ENCODE measurements around the gene UGT1A9.

DNA sequence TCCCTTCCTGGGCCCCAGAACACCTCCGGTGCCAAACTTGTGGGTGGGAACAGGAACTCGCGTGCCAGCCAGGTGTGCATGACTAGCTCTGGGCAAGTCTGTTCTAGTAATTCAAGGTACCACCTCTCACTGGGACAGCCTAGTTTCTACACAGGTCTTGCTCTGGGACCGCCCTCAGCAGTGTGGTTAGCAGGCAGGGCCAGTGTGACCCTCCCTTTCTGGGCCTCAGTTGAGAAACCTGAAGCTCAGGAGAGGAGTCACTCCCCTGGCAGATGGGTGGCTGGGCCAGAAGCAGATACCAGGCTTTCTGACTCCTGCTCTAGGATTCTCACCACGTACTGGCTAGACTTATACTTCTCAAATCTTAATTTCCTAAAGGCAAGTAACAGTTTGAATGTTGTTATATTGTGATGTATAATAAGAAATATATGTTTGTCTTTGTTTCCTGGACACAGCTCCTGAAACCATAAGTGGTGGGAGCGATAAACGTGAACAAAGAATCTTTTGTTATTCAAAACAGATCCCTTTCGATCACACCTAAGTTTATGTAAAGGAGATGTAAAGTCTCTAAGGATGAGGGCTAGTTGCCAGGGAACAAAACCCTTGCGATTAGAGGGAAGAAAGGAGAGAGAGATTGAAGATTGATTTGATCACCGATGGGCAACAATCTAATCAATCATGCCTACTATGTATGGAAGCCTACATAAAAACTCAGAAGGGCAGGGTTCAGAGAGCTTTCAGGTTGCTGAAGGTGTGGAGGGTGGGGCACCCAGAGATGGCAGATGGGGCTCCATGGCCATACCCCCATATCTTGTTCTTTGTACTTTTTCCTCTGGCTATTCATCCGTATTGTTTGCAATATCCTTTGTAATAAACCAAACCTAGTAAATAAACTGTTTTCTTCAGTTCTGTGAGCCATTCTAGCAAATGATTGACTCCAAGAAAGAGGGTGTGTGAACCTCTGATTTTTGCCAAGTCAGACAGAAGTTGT, 20.0 kb downstream of the UGT1A9 start:
- TF ChIP-seq, protein P1, sequence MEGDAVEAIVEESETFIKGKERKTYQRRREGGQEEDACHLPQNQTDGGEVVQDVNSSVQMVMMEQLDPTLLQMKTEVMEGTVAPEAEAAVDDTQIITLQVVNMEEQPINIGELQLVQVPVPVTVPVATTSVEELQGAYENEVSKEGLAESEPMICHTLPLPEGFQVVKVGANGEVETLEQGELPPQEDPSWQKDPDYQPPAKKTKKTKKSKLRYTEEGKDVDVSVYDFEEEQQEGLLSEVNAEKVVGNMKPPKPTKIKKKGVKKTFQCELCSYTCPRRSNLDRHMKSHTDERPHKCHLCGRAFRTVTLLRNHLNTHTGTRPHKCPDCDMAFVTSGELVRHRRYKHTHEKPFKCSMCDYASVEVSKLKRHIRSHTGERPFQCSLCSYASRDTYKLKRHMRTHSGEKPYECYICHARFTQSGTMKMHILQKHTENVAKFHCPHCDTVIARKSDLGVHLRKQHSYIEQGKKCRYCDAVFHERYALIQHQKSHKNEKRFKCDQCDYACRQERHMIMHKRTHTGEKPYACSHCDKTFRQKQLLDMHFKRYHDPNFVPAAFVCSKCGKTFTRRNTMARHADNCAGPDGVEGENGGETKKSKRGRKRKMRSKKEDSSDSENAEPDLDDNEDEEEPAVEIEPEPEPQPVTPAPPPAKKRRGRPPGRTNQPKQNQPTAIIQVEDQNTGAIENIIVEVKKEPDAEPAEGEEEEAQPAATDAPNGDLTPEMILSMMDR (conservative IDR thresholded peaks at IDR 0.05; ENCODE audit: low read depth, low read length), result no peak
- TF ChIP-seq CHD1 (IDR thresholded peaks at IDR 0.05; ENCODE audit: low read depth, low read length), result no peak
- TF ChIP-seq POLR2A (IDR thresholded peaks at IDR 0.05; ENCODE audit: low read depth, low read length), result no peak
- TF ChIP-seq, protein P2, sequence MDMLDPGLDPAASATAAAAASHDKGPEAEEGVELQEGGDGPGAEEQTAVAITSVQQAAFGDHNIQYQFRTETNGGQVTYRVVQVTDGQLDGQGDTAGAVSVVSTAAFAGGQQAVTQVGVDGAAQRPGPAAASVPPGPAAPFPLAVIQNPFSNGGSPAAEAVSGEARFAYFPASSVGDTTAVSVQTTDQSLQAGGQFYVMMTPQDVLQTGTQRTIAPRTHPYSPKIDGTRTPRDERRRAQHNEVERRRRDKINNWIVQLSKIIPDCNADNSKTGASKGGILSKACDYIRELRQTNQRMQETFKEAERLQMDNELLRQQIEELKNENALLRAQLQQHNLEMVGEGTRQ (IDR thresholded peaks at IDR 0.05; ENCODE audit: low read depth, low read length), result no peak
- no peak for TF ChIP-seq MAFK (IDR thresholded peaks at IDR 0.05; ENCODE audit: low read depth, low read length)
- no peak for TF ChIP-seq RFX5 (IDR thresholded peaks at IDR 0.05; ENCODE audit: low read depth, low read length)
- TF ChIP-seq CEBPB (IDR thresholded peaks at IDR 0.05; ENCODE audit: low read depth, low read length), result no peak
